OCI-LY1 (cell line): Measurements from ENCODE around the gene CCDC167.

Experiments used
- EZH2 ChIP-seq: fragments of 200-600 bp; sonication (generic), shearing (Covaris generic); IDR thresholded peaks from 2 replicates; pipeline ENCODE4 v1.8.0; 2017; ENCODE audit warnings: borderline replicate concordance, mixed run types, mild to moderate bottlenecking, antibody characterized with exemption, low read length, moderate library complexity, mixed read lengths
- TF ChIP-seq, protein P1 (sequence below): fragments of 200-600 bp; sonication (generic), shearing (Covaris generic); IDR thresholded peaks from 2 replicates; pipeline ENCODE4 v1.5.1; 2017; ENCODE audit warnings: mild to moderate bottlenecking, antibody characterized with exemption, low read length, moderate library complexity, mixed read lengths

DNA sequence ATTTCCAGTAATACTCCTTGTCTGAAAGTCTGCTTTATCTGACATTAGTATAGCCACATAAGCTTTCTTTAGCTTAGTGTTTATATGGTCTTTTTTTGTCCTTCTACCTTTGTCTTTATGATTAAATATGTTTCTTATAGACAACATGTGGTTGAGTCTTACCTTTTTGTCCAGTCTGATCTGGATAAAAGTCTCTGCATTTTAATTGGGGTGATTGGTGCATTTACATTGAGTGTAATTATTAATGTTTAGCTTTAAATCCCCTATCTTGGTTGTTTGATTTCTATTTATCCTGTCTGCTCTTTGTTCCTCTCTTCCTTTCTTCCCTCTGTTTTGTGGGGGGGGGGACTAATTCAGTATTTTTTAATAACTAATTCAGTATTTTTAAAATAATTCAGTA lies 32.0 kb downstream of the CCDC167 start:
- TF ChIP-seq, protein P1, sequence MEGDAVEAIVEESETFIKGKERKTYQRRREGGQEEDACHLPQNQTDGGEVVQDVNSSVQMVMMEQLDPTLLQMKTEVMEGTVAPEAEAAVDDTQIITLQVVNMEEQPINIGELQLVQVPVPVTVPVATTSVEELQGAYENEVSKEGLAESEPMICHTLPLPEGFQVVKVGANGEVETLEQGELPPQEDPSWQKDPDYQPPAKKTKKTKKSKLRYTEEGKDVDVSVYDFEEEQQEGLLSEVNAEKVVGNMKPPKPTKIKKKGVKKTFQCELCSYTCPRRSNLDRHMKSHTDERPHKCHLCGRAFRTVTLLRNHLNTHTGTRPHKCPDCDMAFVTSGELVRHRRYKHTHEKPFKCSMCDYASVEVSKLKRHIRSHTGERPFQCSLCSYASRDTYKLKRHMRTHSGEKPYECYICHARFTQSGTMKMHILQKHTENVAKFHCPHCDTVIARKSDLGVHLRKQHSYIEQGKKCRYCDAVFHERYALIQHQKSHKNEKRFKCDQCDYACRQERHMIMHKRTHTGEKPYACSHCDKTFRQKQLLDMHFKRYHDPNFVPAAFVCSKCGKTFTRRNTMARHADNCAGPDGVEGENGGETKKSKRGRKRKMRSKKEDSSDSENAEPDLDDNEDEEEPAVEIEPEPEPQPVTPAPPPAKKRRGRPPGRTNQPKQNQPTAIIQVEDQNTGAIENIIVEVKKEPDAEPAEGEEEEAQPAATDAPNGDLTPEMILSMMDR = no peak
- TF ChIP-seq EZH2 = no peak
